HT1080 (cell line): Measurements from ENCODE around the gene RSPH6A. TPM values are rescaled to one million over a fixed set of nuclear protein-coding genes. Genes with fewer than 3 reads are reported as not detected.
"Not testable (repeated sequence)": the region's sequence is repeated elsewhere in the genome, so short reads cannot be mapped to it uniquely, and the experiment has no call there.

Experiments used
- DNase-seq: peaks from one replicate; pipeline ENCODE4 v3.0.0-alpha.2; 2015; ENCODE audit warnings: low read depth
- total RNA-seq: library from RNA; depleted of rRNA; stranded (reverse); fragments of >200 nt; shearing (Covaris generic); gene quantifications from 2 replicates; pipeline ENCODE4 v1.2.3, GENCODE V29; 2014; rRNA removed

Gene RSPH6A
- total RNA-seq, 1 experiment from 2014 or later, result 0.13 TPM

DNA sequence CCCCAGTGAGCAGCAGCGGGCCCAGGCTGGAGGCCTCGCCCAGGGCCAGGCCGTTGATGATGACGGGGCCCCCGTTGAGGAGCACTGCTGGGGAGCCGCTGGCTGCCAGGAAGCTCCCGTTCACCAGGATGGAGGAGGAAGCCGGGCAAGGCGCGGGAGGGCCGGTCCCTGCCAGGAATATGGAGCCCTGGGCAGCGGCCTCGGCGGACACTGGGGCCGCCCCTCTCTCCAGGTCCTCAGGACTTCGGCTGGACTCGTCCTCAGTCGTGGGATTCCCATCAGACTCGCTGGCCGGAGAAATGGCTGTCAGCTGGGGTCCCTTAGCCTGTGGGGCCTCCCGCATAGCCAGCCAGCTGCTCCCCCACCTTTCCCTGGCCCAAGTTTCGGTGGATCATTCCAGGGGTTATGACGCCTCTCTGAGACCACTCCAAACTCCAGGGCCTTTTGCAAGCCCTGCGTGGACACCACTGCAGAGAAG, 48.2 kb downstream of the RSPH6A start:
- DNase-seq, result no peak

GRCh38 chr19:45766296-45766868, 48.7 kb downstream of the RSPH6A start:
- no peak for DNase-seq

DNA sequence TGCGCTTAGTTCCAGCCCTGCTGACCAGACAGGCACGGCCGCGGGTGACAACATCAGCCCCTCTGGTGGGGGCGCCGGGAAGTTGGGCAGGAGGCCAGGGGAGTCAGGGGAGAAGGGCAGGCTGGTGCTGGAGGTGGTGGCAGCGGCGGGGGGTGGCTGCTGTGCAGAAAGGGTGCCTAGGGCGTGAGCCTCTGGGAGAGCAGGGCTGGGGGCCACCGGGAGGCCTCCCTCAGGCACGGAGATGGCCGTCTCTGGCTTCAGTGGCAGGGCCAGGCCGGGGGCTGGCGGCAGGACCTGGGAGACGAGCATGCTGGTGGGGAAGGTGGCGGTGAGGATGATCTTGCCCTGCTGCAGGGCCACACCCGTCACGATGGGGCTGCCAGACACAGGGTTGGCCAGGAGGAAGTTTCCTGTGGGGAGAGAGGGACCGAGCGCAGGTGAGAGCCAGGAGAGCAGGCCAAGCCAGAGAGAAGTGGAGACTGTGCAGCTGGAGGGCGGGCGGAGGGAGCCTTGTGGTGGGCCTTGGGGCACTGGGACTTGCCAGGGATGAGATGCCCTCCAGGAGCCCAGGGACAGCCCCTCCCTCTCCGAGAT, 49.3 kb downstream of the RSPH6A start:
- no peak for DNase-seq

DNA sequence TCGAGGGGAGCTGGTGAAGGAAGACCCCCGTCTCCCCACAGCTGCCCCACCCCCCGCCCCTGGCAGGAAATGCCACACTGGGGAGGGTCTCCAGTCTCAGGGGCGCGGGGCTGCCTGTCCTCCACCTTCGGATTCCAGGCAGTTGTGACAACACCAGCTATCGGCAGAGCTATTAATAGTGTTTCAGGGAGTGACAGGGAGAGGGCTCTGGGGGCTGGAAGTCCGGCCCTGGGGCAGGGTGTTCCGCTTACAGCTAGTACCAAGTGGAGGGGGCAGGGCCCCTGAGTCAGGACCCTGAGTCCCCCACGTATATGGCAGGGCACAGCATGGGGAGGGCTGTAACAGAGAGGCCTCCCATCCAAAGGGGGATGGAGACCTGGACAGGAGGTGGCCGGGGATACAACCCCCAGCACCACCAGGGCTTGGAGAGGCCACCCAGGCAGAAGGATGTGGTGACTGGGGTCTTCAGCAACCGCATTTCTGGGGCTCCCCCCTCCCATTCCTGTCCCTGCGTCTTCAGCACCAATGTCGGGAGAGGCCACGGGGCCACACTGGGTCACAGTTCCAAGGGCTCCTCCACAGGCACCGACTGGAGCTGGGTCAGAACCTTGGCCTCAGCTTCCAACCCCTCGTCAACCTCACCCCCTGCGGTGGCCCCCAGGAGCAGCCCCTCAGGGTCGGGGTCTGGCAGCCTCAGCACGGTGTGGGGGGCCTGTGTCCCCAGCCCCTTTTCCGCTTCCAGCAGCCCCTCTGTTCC, 50.0 kb downstream of the RSPH6A start:
- DNase-seq, result no peak

DNA sequence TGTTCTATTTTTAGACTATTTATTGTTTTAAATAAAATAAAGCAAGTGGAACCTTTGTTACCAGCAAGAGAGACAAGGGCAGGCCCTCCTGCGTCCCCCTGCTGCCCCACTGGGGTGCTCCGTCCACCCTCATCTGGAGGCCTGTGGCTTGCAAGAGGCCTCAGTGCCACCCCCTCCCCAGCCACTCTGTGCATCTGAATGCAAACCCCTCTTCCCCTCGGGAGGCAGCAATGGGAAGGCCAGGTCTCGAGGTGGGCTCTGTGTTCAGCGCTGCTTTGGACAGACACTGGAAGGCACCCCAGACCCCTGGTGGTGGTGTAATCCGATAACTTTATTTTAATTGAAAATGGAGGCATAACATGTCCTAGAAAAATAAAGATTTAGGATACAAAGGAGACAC, 50.6 kb downstream of the RSPH6A start:
- DNase-seq, result no peak

GRCh38 chr19:45763691-45764294, 51.3 kb downstream of the RSPH6A start:
- DNase-seq, result no peak

DNA sequence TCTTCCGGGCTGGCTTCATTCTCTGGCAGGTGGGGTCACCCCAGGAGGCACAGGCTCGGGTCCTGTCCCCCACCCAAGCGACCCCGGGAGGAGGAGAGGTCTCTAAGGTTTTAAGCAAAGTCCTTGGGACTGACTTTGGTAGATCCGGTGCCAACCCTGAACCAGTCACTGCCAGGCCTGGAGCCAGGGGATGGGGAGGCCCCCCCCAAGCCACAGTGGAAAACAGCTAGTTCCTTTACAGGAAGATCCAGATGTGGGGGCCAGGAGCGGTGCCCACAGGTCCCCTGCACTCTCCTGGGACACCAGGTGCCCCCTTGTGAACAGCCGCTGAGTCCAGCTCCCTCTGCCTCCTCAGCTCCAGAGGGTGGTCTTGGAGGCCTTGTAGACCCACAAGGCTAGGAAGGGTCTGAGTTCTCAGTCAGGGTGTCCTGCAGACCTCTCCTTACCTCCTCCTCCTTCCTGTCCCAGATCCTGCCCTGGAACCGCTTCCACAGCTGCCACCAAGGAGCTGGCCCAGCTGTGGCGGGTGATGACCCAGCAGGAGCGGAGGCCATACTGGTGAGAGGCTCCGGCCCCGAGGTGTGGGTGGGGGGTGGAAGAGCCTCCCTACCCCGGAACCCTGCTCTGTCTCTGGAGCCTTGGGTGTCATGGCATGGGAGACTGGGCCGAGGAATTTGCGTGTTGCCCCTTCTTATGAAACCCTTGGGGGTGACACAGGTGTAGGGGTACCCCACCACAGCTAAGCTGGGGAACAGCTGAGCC, 52.1 kb downstream of the RSPH6A start:
- no peak for DNase-seq

DNA sequence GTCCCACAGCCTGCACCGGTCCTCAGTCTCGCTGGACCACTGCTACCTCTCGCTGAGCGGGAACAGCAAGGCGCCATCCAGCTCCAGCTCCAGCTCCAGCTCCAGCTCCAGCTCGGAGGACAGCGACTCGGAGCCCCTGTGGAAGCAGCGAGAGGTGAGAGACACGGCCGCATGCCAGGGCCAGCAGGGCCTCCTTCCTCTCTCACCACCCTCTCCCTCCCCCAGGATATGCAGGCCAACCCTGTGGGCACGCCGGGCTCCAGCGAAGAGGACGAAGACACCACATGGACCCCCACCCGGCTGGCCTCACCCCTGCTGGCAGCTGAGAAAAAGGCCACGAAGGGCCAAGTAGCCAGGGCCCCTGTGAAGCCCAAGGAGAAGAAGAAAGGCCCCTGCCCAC, 53.4 kb downstream of the RSPH6A start:
- no peak for DNase-seq

- DNase-seq, result no peak
Measured at GRCh38 chr19:45758921-45759320, 56.2 kb downstream of the RSPH6A start.

GRCh38 chr19:45757695-45758094, 57.4 kb downstream of the RSPH6A start:
- no peak for DNase-seq

GRCh38 chr19:45754323-45754722, 60.8 kb downstream of the RSPH6A start:
- no peak for DNase-seq

DNA sequence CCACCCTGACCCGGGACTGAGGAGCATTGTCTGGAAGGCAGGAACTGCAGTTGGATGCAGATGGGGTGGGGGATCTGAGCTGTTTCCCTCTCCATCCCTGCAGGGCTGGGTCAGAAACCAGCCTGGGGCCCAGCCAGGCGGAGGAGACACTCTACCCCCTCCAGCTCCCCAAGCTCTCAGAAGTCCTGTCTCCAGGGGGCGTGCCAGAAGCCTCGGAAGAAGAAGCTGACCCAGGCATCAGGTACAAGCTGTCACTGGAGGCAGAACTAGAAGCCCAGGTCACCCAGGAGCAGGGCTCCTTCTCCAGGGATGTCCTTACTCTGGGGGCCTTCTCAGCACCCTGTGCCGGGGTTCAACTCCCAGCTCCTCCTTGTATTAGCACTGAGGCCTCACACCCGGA, 61.6 kb downstream of the RSPH6A start:
- no peak for DNase-seq

DNA sequence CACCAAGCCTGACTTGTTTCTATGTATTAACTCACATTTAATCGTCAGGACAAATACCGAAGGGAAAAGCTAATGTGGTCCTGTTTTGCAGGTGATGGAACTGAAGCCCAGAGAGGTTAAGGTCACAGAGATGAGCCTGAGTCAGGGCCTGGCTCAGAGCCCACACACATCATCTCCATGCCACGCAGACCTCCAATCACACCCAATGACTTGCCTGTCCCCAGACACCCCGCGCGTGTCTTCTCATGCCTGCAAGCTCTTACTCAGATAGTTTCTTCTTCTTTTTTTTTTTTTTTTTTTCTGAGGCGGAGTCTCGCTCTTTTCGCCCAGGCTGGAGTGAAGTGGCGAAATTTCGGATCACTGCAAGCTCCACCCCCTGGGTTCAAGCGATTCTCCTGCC, 62.5 kb downstream of the RSPH6A start:
- DNase-seq, result peak; percentile 43

- DNase-seq, result not testable (repeated sequence)
Measured at GRCh38 chr19:45751483-45751882, 63.6 kb downstream of the RSPH6A start.

DNA sequence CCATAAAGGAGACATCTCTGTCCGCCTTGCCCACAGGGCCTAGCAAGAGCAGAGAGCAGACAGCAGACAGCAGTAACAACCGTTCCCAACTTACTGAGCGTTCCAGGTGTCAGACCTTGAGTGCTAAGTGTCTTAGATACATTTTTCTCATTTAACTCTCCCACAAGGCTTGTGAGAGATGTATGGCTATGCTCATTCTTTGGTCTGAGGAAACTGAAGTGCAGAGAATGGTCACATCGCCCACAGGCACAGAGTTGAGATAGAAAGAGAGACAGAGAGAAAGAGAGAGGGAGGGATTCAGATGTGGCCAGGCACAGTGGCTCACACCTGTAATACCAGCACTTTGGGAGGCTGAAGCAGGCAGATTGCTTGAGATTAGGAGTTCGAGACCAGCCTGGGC, 67.6 kb downstream of the RSPH6A start:
- no peak for DNase-seq

- no peak for DNase-seq
Measured at GRCh38 chr19:45746866-45747265, 68.2 kb downstream of the RSPH6A start.

Other genes with a start within 250 kb of the RSPH6A start
- gene OPA3, start 230.5 kb downstream of the RSPH6A start, total RNA-seq, result 12.4 and 14.3 TPM in 2 replicates
- gene GPR4, start 213.1 kb downstream of the RSPH6A start, total RNA-seq, result 0.03 and 0.10 TPM in 2 replicates
- gene EML2, start 175.9 kb downstream of the RSPH6A start, total RNA-seq, result 18.8 and 28.4 TPM in 2 replicates
- gene GIPR, start 147.1 kb downstream of the RSPH6A start, total RNA-seq, result 0.07 and 0.23 TPM in 2 replicates
- gene SNRPD2, start 123.4 kb downstream of the RSPH6A start, total RNA-seq, result 612 and 1,194 TPM in 2 replicates
- gene QPCTL, start 122.6 kb downstream of the RSPH6A start, total RNA-seq, result 16.9 and 20.9 TPM in 2 replicates
- gene FBXO46, start 84.4 kb downstream of the RSPH6A start, total RNA-seq, result 9.5 and 14.2 TPM in 2 replicates
- 0.07 and 0.37 TPM in 2 replicates for gene MEIOSIN, start 81.9 kb downstream of the RSPH6A start, total RNA-seq
- 7.7 and 10.2 TPM in 2 replicates for gene SIX5, start 46.1 kb downstream of the RSPH6A start, total RNA-seq
- gene DMPK, start 32.8 kb downstream of the RSPH6A start, total RNA-seq, result 7.0 and 10.1 TPM in 2 replicates
- 35.9 and 44.3 TPM in 2 replicates for gene DMWD, start 22.5 kb downstream of the RSPH6A start, total RNA-seq
- gene SYMPK, start 47.8 kb upstream of the RSPH6A start, total RNA-seq, result 73.4 and 89.3 TPM in 2 replicates
- 2.2 and 2.8 TPM in 2 replicates for gene FOXA3, start 49.0 kb upstream of the RSPH6A start, total RNA-seq
- gene IRF2BP1, start 70.8 kb upstream of the RSPH6A start, total RNA-seq, result 57.1 and 57.4 TPM in 2 replicates
- gene MYPOP, start 87.3 kb upstream of the RSPH6A start, total RNA-seq, result 2.2 and 4.4 TPM in 2 replicates
- gene NANOS2, start 99.5 kb upstream of the RSPH6A start, total RNA-seq, result not detected in 2 replicates
- 0.47 and 0.59 TPM in 2 replicates for gene NOVA2, start 158.6 kb upstream of the RSPH6A start, total RNA-seq
- 4.7 and 8.7 TPM in 2 replicates for gene CCDC61, start 180.2 kb upstream of the RSPH6A start, total RNA-seq
- not detected in 2 replicates for gene PGLYRP1, start 207.7 kb upstream of the RSPH6A start, total RNA-seq
- gene IGFL4, start 225.7 kb upstream of the RSPH6A start, total RNA-seq, result not detected in 2 replicates